ENCODE results near the gene NEGR1.
"Not testable (repeated sequence)": the region's sequence is repeated elsewhere in the genome, so short reads cannot be mapped to it uniquely, and the experiment has no call there.

Gene NEGR1

DNA sequence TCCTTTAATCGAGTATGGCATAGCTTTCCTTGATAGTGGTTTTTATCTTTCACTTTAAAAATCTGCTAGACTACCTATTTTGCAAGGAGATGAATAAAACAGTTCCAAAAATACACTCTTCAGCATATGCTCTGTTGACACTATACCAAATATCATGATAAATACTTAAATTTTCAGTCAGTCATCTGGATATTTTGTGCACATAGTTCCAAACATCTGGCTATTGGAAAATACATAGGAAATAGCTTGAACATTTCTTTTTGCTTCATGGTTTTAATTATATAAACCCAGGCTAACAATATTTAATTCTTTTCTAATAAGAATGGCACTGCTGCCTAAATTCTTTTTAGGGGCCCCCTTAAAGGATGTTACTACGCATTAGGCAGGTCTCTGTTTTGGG, 342.1 kb downstream of the NEGR1 start:
- no peak for DNase-seq

- no peak for DNase-seq
Measured at GRCh38 chr1:71930511-71930910, 351.8 kb downstream of the NEGR1 start.

DNA sequence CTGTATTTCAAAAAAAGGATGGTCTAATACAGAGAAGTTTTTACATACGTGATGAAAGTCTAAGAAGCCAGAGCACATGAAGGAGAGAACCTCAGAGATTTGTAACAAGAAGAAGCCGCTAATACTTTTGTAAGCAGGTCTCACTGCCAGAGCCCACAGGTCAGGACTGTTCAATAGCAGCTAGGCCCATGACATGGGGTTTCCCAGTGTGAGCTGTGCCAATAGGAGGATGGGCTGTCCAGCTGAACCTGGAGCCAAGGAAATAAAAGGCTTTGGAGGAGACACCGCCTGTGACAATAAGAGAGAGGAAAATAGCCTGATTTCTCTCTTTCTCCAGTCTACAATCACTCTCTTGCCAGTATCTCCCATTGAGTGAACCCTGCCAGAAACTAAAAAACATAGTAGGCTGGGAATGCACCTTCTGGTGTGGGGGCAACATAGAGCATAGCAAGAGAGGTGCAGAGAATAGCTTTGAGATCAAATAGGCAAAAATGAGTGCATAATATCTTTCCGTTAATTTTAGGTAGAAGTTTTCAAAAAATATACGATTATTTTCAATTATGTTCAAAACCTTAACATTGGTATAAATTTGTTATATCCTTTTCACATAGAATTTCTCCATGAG, 360.3 kb downstream of the NEGR1 start:
- DNase-seq: no peak

- no peak for DNase-seq
Measured at GRCh38 chr1:71921204-71921603, 361.1 kb downstream of the NEGR1 start.

DNA sequence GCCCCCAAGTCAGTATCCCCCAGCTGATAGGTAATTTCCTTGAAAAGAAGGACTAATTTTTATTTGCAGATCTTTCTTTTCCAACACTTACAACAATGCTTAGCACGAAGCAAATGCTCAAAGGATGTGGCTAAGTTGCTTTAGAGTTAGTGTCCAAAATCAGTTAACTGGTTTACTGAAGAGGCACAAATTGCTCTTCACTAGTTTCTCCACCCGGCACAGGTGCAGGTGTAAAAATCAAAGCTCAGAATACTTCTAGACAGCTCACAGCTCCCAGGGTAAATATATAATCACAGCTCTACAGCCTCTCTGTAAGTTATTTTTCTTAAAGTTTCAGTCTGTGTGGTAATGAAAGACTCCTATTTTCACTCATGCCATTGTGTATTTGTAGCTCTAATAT, 361.8 kb downstream of the NEGR1 start:
- no peak for DNase-seq

GRCh38 chr1:71919811-71920509, 362.4 kb downstream of the NEGR1 start:
- DNase-seq: no peak

DNA sequence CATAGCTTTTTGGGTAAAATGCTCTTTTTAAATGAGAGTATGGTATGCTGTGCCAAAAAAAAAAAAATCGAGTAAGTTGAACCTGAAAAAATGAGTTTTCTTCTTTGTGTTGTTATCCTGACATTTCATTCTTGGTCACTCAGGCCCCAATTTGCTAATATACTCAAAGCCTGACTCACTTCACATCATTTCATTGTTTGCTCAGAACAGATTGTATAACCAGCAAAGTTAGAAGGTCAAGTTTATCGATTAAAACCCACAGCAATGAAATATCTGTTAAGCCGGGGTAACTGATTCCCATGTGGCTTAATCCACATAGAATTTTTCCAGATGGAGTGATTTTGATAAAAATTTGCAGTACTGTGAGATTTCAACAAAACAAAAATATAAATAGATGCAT, 363.7 kb downstream of the NEGR1 start:
- DNase-seq: no peak

GRCh38 chr1:71916894-71917293, 365.4 kb downstream of the NEGR1 start:
- DNase-seq: no peak

DNA sequence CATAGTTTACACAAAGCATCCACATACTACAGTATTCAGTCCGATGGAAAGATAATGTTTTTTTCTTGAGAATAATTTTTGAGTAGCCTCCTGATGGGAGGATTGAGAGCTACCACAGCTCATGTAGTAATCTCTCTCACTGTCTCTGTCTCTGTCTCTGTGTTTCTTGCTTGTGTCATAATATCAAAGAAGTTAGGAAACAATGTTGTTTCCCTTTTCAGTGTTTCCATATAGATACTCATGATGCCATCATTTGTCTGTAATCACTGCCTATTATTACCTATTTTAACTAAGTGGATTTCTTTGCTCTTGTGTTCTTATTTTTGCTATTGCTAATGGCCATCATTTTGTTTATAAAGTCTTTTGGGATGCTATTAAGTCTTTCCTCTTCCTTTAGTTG, 367.7 kb downstream of the NEGR1 start:
- no peak for DNase-seq

GRCh38 chr1:71908871-71909390, 373.4 kb downstream of the NEGR1 start:
- DNase-seq: no peak

DNA sequence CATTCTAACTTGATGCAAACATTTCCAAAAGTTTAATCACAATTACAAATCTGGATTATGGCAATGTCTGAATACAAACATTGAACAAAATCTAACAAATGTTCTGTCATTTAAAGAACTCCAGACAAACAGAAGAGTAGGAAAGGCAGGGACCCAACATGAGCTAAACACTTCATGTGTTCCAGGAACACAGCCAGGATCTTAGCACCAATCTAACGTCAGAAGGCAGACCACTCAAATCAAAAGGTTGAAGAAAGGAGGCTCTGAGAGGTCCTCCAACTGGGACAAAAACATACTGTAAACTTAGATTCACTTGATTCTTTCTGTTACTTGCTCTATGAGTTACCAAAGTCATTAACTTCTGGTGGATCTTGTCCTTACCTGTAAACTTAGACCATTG, 374.0 kb downstream of the NEGR1 start:
- DNase-seq: no peak

DNA sequence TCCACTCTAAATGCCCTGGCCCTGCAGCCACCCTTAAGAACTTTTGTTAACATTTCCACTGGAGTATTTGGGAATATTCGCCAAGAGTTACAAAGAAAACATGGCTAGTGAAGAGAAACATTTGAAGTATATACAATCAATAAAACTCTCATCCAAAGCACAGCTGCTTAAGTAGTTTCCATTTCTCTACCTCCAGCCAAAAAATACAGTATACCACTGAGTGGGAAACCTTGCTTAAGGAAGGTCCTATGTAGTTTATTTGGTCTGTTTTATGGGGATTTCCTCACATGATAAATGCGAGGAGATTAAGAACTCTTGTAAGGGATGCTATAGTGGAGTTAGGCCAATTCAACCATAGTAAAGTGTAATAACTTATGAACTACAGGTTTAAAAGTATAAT, 382.5 kb downstream of the NEGR1 start:
- DNase-seq: no peak

DNA sequence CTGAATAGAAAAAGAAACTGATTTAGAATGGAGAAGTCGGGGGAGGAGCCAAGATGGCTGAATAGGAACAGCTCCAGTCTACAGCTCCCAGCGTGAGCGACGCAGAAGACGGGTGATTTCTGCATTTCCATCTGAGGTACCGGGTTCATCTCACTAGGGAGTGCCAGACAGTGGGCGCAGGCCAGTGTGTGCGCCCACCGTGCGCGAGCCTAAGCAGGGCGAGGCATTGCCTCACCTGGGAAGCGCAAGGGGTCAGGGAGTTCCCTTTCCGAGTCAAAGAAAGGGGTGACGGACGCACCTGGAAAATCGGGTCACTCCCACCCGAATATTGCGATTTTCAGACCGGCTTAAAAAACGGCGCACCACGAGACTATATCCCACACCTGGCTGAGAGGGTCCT, 394.2 kb downstream of the NEGR1 start:
- not testable (repeated sequence) for DNase-seq

DNA sequence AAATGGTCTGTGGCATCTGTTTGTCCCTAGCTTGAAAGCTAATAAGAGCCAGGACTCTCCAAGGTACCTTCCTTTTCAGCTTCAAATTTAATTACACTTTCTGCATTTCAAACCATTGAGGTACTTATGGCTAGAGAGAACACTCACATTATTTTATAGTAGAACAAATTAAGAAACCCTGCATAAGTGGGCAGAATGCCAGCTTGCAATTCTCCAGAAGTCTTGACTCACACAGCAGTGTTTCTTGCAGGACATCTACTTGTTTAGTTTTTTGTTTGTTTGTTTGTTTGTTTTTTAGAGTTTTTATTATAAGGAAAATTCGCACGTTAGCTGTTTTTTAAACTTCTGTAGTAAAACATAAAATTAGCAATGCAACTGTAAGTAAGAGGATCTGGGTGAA, 397.2 kb downstream of the NEGR1 start:
- DNase-seq: no peak

GRCh38 chr1:71882637-71883036, 399.7 kb downstream of the NEGR1 start:
- DNase-seq: no peak

DNA sequence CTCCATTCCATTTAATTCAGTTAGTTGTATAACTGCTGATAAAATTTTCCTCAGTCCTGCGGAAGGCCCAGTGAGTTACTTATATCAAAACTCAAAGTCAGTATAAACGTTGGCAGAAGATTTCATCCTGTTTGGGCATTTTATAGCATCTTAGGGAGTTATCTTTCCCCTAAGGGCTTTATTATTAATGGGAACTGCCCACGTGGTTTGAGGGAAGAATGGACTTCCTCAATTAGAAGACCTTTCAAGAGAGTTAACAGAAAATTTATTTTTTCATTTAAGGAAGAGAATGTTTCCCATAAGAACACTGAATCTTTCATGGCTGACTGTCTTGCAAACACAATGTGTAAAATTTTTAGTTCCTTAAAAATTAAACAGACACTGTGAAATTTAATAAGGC, 400.1 kb downstream of the NEGR1 start:
- no peak for DNase-seq

DNA sequence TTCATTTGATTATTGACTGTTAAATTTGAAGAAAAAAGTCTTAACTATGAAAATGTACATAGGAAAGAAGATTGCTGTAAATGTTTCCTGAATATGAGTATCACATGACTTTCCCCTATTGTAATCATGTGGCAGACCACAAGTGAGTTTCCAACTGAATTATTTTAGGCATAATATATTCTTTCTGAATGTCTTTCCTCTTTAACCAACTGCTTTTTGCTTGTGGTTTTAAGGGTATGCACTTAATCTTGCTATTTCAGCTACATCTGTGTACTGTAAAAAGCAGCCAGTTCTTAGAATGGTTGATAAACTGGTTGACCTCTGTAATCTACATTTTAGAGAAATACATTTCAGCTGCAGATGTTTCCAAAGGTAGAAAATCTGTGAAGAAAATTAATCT, 400.7 kb downstream of the NEGR1 start:
- DNase-seq: no peak

DNA sequence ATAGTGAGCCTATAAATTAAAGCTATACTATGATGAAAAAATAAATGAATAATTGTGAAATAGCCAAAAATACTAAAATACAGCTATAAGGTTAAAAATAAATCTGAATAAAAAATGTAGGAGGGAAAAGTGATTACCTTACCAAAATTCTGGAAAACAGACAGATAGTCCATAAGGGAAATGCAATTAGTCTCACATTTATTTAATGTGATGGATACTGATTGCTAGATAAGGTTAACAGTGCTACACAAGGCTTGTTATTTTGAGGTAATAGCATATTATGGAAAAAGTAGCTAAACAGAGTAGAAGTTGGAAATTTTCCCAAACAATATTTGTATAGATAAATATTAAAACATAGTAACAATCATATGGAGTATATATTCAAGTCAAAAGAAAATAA, 413.0 kb downstream of the NEGR1 start:
- DNase-seq: no peak

DNA sequence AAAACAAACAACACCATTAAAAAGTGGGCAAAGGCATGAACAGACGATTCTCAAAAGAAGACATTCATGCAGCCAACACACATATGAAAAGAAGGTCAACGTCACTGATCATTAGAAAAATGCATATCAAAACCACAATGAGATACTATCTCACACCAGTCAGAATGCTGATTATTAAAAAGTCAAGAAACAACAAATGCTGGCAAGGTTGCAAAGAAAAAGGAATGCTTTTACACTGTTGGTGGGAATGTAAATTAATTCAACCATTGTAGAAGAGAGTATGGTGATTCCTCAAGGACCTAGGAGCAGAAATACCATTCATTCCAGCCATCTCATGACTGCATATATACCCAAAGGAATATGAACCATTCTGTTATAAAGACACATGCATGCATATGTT, 419.6 kb downstream of the NEGR1 start:
- DNase-seq: no peak

GRCh38 chr1:71861022-71861421, 421.3 kb downstream of the NEGR1 start:
- DNase-seq: no peak

DNA sequence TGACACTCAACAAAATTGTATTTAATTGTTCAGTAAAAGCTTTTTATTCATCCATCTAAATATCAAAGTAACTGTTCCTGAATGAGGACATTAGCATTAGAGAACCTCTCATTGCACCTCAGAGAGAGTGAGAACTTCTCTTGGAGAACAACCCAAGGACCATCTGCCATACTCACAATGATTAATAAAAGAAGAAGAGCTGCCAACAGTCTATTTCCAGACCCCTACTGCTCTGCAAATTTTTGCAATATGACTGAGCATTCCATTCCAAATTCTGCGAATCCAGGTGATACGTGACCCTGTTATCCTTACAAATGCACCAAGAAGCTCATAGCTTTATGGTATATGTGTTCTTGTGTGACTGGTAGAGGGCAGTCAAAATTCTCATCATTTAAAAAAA, 422.5 kb downstream of the NEGR1 start:
- DNase-seq: no peak

DNA sequence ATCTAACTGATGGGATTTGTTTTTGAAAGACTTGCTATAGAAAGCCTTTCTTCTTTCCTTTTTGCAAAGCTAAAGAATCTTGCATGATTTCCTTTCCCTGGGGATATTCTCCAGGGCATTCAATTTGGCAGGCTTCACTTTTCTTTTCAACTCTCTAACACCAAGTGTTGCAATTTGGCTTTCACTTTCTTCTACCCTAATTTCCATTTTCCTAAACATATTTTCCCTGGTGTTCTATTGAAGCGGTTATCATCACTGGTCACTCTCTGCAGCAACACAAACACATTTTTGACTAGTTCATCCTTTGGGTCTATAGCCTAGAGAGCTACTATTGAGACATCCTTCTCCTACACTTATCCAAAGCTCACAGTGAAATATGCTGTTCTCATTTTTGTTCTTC, 424.5 kb downstream of the NEGR1 start:
- no peak for DNase-seq

DNA sequence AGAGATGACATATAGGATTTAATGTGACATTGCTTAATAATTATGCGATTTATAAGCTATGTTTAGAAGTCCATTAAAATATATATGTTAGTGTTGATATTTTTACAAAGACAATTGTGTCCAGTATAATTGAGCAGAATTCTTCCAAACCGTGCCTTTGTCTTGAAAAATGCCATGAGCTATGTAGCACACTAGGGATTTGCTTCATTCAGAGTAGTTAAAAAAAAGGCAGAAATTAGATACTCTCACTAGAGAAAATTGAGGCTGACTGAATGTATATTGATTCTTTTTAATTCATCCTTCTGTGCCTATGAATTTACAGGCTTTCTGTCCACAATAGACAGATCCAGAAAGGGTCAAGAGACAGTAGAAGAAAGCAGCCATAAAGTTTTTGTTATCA, 429.0 kb downstream of the NEGR1 start:
- DNase-seq: no peak

DNA sequence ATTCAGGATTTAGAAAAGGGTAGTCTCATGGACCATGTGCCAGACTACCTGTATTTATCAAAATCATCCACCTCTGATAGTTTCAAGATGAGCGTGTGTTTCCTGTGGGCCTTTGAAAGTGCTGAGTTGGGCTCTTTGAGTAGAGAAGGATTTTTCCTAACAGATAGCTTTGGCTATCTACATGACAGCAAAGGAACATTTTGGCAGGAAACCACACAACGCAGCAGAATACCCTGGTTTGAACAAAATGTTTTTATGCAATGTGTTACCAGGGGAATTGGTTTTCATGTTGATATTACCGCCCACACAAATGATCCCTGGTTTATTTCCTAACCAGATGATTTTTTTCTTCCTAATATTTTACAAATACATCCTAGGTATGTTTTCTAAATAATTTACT, 431.4 kb downstream of the NEGR1 start:
- no peak for DNase-seq

All from right kidney (tissue), 1 donor.